Superior temporal gyrus (tissue), 1 donor: ENCODE measurements around the gene PARD3B.

Experiments used
- DNase-seq: peaks from one replicate; pipeline ENCODE4 v3.0.0-alpha.2; 2016; ENCODE audit errors: extremely low spot score

Gene PARD3B

GRCh38 chr2:204657024-204657423, 111.7 kb downstream of the PARD3B start:
- no peak for DNase-seq

- DNase-seq: no peak
Observed at GRCh38 chr2:204662956-204663355, 117.7 kb downstream of the PARD3B start.

- no peak for DNase-seq
Observed at GRCh38 chr2:204663816-204664425, 118.6 kb downstream of the PARD3B start.

GRCh38 chr2:204664708-204665121, 119.4 kb downstream of the PARD3B start:
- DNase-seq: no peak

- DNase-seq: no peak
Observed at GRCh38 chr2:204665207-204665606, 119.9 kb downstream of the PARD3B start.

- DNase-seq: no peak
Observed at GRCh38 chr2:204665771-204666170, 120.5 kb downstream of the PARD3B start.

GRCh38 chr2:204667990-204668389, 122.7 kb downstream of the PARD3B start:
- no peak for DNase-seq

GRCh38 chr2:204669382-204669781, 124.1 kb downstream of the PARD3B start:
- no peak for DNase-seq

GRCh38 chr2:204670124-204670523, 124.8 kb downstream of the PARD3B start:
- DNase-seq: no peak

GRCh38 chr2:204670756-204671155, 125.5 kb downstream of the PARD3B start:
- no peak for DNase-seq

- no peak for DNase-seq
Observed at GRCh38 chr2:204672772-204673171, 127.5 kb downstream of the PARD3B start.

- no peak for DNase-seq
Observed at GRCh38 chr2:204673877-204674276, 128.6 kb downstream of the PARD3B start.

GRCh38 chr2:204678031-204678430, 132.8 kb downstream of the PARD3B start:
- no peak for DNase-seq

GRCh38 chr2:204680576-204680975, 135.3 kb downstream of the PARD3B start:
- no peak for DNase-seq

GRCh38 chr2:204681412-204681811, 136.1 kb downstream of the PARD3B start:
- DNase-seq: no peak

- no peak for DNase-seq
Observed at GRCh38 chr2:204683384-204683783, 138.1 kb downstream of the PARD3B start.

- no peak for DNase-seq
Observed at GRCh38 chr2:204686406-204686805, 141.1 kb downstream of the PARD3B start.

GRCh38 chr2:204687776-204688175, 142.5 kb downstream of the PARD3B start:
- DNase-seq: no peak

- DNase-seq: peak; percentile 80
Observed at GRCh38 chr2:204691911-204692510, 146.7 kb downstream of the PARD3B start.

- DNase-seq: no peak
Observed at GRCh38 chr2:204692790-204693189, 147.5 kb downstream of the PARD3B start.

- DNase-seq: no peak
Observed at GRCh38 chr2:204693262-204693661, 148.0 kb downstream of the PARD3B start.

- no peak for DNase-seq
Observed at GRCh38 chr2:204695506-204695905, 150.2 kb downstream of the PARD3B start.

GRCh38 chr2:204696124-204696523, 150.8 kb downstream of the PARD3B start:
- no peak for DNase-seq
